Activated naive CD4-positive, alpha-beta T cell treated with Interleukin-2 at 50 U/mL for 16 hours (primary cell): ENCODE data around the gene CNTNAP2.
"Not testable (repeated sequence)": the region's sequence is repeated elsewhere in the genome, so short reads cannot be mapped to it uniquely, and the experiment has no call there.

Experiments
- DNase-seq: peaks from one replicate; pipeline ENCODE4 v3.0.0-alpha.2; 2020

CNTNAP2 gene

DNA sequence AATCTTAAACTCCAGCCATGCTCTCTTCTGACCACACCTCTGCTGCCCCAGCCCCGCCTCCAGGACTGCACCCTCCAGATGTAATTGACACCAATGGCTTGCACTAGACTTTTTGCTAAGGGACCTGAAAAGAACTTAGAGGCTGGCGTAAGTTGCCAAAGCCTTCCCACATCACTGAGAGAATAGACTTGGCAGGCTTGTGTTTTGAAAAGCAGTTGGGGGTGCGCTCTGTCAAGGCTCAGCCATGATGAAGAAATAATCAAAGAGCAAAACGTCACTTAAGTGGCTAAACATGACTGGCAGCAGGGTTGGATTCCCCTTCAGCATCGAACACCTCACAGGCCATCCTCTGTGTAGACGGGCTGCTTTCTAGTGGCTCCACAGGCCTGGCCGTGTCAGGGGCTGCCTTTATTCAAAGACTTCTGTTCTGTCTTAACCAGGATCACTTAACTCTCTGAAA is 2278.8 kb downstream of the CNTNAP2 start:
- no peak for DNase-seq

DNA sequence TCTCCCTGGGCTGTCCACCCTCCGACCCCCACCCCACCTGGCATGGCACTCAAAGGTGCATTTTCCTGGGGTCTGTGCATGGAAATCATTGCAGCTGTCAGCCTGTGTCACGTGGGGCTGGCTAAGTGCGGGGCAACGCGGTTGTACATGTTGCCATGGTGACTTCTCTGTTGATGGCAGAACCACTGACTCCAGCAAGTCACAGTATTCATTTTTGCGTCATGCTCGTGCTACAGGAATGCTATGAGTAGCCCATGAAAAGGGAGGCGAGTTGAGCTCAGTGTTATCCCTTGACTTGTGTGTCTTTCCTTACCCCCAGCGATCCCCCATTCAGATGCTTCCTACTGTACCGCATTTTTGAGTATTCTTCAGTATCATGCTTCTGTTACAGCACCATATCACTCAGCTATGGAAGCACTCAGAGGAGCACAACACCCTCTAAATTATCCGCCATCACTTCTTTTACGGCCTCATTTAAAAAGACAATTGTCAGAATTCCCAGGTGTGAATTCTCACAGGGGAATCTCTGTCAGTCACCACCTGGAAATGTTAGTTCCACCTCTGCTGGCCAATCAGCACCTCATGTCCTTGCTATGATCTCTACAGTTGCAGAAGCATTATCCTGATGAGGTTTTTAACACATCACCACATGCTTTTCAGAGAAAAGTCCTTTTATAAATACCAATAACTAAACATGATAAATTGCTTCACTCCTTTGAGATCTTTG is 2279.6 kb downstream of the CNTNAP2 start:
- DNase-seq = no peak

DNA sequence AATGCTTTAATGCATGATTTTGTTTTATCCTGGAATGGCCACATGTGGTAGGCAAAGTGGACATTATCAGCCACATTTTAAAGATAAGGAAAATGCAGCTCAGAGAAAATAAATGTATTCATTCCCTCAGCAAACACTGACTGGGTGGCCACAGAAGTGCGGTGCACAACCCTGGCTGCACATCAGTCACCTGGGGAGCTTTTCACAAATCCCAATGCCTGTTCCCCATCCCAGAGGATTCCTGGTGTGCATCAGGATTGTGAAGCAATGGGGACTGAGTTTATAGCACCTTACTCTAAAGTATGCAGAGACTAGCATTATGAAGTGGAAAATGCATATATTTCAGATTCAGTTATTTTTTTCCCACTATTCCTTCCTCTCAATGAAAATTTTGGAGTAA is 2280.5 kb downstream of the CNTNAP2 start:
- DNase-seq = no peak

DNA sequence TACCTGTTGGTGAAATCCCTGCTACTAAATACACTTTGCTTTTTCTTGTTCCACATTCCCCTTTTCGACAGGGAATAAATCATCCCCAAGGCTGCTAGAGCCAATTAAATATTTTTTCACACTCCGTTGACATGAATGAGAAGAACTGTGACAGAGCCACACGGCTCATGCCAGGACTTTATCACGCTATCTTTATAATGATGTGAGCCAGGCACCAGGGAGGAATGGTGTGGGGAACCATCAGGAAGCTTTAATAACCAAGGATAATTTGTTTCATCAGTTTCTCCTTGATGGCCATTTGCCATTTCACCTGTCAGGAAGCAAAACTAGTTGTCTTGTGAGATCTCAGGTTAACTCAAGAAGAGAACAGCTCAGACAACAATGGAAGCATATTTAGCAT is 2280.9 kb downstream of the CNTNAP2 start:
- no peak for DNase-seq

DNA sequence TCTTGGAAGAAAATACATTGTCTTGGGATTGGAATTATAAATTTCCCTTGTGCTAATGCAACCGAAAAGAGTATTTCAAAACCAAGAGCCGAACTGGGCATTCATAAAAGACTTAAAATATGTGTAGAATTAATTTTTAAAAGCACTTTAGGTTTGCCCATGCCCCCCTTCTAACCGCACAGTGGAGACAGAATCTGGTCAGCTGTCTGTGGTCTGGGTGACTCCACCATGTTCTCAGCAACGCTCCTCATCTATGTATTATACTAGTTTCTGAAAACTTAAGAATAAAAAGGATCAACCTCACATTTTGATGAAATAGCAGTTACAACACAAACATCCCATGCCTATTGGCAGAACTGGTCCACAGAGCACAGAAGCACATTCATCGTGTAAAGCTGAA is 2281.4 kb downstream of the CNTNAP2 start:
- DNase-seq = no peak

DNA sequence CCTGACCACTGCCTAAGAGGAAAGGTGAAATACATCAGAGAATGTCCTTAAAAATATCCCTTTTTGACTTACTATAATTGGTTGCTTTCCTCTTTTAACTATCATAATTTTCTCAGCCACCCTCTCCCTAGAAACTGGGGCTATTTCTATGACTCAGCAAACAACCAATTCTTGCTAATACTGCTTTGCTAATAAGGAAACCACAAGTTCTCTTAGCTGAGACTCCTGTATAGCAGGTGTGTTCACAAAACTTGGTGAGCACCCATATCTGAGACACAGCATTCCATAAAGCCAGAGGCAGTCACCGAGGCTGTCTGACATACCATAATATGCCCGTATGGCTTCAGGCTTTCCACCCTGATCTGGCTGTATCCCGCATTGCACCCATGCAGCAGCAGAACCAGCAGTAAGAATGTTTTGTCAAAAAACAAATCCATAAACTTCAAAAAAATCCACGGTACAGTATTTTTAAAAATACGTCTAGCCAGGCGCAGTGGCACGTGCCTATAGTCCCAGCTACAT is 2282.3 kb downstream of the CNTNAP2 start:
- no peak for DNase-seq

DNA sequence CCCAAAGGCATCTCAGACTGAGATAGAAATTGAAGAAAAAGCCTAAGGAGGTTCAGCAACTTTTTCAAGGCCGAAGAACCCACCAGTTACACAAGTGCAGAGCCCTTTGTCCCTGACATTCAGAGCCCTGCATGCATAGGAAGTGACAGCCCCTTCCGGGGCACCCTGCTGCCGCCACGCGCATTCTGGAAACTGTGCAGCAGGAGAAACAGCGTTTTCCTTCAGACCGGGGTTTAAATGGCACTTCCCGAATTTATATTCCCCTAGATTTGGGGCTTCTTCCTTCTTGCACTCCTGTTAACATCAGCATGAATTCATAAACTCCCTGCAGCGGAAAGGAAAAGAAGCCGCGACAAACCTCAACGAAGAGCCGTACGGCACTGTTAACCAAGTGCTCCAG is 2283.5 kb downstream of the CNTNAP2 start:
- DNase-seq = no peak

DNA sequence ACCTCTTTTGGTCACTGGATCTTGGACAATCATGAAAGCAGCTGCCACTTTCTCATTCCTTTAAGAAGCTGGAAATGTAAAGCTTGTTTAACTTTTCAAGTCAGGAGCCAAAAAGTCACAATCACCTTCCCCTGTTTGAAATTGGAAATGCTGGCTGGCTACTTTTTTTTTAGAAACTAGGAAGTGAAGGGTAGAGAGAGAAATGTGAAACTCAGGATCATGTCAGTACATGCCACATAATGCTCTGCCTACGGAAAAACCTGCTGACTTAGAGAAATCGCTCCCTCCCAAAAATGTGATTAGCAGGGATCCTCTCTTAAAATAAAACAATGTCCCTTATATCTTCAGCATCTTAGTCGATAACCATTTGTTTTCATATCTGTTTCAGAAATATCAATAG is 2285.6 kb downstream of the CNTNAP2 start:
- DNase-seq = no peak

DNA sequence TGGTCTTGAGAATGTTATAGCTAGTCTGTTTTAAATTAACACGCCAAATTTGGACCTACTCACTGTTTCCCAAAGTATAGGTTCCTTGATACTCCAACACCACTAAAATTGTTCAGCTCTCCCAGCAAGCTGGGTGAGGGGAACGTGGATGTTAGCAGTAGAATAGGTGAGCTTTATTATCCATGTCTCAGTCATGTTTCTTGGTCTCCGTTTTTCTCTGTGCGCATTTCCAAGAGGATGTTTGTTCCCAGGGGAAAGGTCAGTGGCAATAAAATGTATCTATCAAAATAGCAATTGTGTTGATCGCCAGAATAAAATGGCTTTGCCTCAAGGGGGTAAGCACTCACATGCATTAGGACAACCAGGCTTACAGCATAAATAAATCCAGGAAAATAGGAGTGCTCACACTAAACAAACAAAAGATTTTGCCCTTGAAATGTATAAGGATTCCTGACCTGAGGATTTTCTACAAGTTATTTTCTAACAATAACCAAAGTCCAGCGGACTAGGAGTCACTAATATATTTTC is 2286.9 kb downstream of the CNTNAP2 start:
- no peak for DNase-seq

DNA sequence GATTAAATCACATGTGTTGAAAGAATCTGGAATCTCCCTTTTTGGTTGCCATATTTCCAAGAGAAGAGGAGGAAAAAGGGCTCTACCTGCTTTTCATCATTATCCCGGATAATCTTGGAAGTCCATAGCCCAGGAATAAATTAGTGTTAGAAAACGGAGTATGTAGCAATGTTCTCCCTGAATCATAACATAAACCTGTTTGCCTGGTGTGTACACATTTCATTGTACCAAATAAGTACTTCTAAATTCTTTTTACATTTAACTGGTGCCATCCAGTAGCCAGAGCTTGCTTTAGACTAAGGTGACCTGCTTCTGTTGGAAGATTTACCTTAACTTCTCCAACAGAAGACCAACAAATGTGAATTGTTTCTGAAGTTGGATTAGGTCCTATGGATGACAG is 2291.7 kb downstream of the CNTNAP2 start:
- DNase-seq = no peak

DNA sequence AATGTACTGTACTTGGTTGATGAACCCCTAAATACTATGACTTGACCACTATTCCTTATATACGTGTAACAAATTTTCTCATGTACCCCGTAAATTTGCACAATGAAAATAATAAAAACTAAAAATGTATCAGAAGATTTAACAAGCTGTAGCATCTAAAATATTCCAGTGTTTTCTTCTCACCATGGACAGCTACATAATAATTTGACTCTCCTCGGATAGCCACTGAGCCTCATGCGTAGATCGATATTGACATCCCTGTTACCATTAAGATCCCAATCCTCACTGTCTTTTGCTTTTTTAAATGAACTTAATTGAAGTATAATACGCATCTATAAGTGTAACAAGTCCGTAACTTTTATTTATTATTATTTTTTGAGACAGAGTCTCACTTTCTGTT is 2294.3 kb downstream of the CNTNAP2 start:
- DNase-seq = no peak

DNA sequence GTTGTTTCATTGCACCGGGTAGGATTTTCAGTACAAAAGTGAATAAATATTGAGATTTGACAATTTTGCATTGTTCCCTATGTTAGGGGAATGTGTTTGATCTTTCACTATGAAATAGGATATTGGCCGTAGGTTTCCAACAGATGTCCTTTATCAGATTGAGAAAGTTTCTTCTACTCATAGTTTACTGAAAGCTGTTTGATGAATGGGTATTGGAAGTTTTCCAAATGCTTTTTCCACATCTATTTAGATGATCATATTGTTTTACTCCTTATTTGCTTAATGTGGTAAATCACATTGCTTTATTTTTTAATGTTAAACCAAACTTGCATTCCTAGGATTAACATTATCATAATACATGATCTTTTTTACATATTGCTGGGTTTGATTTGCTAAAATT is 2296.1 kb downstream of the CNTNAP2 start:
- DNase-seq = no peak

DNA sequence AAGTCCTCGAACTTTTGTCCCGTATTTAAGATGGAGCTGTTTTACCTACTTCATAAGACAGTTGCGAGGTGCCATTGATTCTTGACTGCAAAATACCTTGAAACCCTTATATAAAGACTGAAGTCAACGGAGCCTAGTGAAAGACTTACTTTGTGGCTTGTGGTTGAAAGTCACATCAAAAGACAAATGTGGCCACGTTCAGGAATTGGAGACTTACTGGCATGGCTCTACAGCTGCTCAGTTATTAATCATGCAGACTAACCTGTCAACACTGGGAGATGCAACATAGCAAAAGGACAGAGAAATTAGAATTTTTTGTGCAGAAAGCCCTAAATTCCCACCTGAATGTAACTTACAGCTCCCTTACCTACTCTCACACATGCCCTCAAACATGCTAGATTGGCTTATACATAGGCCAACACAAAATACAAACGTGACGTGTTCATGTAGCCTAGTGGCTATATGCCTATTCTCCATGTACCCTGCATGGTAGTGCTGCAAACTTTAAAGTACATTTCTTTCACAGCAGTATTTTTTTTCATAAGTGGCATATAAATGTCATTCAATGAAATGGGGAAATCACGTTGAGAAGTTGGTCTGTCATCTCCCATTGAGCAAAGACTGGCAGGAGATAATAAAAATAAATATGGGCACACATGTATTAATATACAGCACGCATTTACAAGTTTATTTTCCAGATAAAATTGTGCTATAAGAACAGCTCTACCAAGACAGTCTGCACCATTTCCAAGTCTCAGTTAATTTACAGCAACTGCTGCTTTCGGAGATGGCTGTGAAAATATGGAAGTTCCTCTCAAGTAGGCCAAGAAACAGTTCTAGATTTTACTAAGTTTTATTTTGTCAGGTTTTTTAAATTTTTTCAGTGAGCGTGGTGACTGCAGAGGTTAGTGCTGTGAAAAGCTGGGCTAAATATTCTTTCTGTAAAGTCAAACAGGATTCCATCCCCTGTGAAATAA is 2303.5 kb downstream of the CNTNAP2 start:
- no peak for DNase-seq

DNA sequence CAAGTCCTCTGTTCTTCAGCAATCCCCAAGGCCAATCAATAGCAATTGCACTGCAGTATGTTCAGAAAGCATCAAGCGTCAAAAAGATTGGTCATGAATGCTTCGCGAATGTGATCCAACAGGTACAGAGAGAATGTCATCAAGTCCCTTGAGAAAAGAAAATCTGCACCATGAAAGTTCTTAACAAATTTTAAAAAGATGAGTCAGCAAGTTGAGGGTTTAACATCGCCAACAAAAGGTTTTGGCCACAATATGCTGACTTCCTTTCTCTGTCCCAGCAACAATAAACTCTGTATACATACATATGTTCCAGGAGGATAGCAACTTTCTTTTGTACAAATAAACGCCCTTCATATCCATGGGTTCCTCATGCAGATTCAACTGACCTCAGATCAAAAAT is 2305.4 kb downstream of the CNTNAP2 start:
- DNase-seq = no peak

DNA sequence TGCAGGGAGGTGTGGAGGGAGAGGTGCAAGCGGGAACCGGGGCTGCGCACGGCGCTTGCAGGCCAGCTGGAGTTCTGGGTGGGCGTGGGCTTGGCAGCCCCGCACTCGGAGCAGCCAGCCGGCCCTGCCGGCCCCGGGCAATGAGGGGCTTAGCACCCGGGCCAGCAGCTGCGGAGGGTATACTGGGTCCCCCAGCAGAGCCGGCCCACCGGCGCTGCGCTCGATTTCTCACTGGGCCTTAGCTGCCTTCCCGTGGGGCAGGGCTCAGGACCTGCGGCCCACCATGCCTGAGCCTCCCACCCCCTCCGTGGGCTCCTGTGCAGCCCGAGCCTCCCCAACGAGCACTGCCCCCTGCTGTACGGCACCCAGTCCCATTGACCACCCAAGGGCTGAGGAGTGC is 2309.8 kb downstream of the CNTNAP2 start:
- not testable (repeated sequence) for DNase-seq

DNA sequence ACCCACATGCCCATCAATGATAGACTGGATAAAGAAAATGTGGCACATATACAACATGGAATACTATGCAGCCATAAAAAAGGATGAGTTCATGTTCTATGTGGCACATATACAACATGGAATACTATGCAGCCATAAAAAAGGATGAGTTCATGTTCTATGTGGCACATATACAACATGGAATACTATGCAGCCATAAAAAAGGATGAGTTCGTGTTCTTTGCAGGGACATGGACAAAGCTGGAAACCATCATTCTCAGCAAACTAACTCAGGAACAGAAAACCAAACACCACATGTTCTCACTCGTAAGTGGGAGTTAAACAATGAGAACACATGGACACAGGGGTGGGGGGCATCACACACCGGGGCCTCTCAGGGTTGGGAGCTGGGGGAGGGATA is 2314.1 kb downstream of the CNTNAP2 start:
- not testable (repeated sequence) for DNase-seq

DNA sequence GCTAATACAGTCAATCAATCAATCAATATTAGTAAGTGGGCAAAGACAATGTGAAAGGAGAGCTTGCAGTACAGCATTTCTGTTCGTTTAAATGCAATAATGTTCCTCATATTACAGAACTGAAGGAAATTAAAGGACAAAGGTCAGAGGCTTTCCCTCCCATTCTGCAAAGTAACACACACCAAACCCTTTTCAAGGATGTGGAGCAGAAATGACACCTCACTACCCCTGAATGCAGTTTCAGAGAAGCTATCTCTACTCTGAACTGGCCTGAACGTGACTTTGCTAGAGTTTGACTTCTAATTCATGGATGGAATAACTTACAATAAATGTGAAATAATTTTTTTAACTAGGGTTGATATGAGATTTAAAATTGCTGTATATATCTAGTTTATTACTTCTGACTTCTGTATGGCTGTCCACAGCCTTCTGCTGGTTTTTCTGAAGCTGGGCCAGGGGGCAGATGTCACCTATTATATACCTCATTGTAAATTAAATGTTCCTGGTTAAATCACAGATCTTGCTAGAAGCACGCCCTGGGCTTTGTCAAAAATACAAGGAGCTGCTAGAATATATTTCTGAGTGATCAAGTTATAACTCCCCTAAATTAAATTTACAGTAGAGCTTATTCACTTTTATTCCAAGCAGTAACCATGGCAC is 2317.1 kb downstream of the CNTNAP2 start:
- no peak for DNase-seq

DNA sequence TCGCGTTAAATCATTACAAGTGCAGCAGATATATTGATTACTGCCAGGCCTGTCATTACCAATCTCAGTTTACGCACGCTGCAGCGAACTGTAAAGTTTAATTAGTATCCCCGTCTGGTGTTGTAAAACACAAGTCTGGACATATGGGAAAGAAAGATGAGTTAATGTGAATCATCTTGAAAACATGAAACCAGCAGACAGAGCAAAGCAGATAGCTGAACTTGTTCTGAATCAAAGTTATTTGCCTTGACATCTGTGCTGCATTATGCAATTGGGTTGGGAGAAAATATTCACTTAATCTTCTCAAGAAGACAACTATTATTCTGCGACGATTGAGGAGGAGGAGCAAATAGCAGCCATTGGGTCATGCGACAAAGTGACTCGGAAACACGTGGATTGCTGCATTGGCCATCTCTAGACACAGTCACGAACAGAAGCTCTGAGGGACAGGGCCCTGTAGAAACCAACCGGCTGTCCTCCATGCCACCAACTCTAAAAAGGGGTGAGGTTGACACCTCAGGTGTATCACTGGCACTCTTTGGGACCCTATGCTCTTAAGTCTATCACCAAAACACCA is 2317.7 kb downstream of the CNTNAP2 start:
- DNase-seq = no peak

DNA sequence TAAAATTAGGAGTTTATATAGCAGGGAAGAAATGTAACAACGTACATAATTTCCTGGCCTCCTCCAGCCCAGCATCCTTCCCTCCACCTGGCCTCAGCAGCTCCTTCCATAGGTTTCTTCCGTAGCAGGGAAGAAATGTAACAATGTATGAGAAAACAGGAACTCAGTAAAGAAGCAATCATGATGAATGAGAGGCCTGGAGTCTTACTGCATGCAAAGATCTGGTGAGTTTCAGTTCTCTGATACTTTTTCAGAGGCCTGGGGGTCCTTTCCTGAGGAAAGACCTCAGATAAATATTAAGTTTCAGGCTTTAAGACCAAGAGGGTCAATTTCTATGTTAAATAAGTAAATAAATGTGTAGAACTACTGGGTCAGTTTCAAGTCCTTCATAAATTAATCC is 2318.3 kb downstream of the CNTNAP2 start:
- DNase-seq = no peak

DNA sequence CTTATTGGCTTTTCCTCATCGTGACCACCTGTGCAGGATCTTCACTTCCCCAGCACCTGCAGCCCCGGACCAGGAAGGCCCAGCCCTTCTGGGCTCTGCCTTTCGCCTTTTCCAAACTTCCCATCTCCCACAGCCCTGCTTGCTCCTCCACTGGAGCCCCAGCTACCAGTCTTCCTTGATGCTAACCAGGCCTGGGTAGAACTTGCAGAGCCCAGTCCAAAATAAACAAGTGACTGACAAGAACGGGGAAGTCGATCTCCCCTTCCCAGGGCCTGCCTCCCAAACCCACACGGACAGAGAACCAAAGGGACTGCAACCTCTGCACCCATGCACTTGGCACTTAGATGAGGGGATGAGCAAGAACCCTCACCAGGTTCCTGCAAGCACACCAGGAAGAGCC is 2319.1 kb downstream of the CNTNAP2 start:
- no peak for DNase-seq

DNA sequence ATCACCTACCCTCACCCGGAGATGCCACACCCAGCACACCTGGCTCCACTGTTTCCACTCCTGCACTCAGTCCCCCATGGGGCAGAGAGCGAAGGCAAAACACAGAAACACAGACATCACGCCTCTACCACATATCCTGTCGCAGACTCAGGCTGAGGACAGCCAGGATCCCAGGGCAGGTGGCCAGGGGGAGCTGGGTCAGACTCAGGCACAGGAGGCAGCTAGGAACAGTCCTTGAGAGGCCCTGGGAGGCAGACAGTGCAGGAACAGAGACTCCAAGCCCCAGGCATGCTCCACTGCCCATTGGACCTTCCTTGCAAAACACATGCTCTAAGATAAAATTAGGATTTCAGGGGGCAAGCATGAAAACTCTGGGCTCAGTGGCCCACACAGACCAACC is 2319.5 kb downstream of the CNTNAP2 start:
- DNase-seq = no peak

DNA sequence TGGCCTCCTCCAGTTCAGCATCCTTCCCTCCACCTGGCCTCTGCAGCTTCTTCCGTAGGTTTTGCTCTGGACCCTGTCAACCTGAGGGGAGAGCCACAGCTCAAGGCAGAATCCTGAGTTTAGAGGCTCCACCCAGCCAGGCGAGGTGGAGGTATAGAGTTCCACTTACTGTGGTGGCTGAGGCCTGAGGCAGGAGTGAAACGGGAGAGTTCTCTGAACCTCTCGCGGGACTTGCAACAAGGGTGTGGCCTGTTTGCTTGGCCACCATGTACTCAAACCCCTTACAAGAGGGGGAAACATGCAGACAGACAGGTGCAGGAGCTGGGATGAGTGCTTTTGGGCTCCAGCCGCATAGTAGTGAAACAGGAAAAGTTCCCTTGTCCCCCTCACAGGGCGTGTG is 2320.0 kb downstream of the CNTNAP2 start:
- no peak for DNase-seq

DNA sequence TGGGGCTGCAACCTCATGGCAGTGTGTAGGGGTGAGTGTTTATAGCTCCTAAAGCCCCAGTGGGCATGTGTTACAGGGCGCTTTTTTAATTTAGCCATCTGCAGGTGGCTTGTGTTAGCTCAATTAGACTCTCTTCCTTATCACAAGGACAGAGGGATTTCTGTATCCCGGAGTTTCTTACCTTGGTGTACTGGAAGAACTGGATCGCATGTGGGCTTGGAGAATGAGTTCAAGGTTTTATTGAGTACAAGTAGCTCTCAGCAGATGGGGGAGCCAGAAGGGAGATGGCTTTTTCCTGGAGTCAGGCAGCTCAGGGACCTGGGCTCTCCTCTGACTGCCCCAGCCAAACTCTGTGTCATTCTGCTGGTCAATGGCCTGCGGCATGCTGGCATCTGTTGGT is 2320.4 kb downstream of the CNTNAP2 start:
- no peak for DNase-seq
